ENCODE results near the gene GAS2L1.

GRCh38 chr22:29269731-29270474, 36.5 kb upstream of the GAS2L1 start:
- TF ChIP-seq GATA3 (IDR thresholded peaks at IDR 0.05; ENCODE audit: low read depth, low read length) (no peak), GATA2 (IDR thresholded peaks at IDR 0.05; ENCODE audit: low read depth, low read length) (no peak)
